IMR-90 (cell line): Measurements from ENCODE around the gene FRAS1.

Source experiments
- CHD1 ChIP-seq: IDR thresholded peaks from 2 replicates; pipeline ENCODE4 v1.6.1; 2012; ENCODE audit warnings: low read depth, low read length, improper control_type of control experiment
- FOS ChIP-seq: fragments of 150-350 bp; IDR thresholded peaks from 2 replicates; pipeline ENCODE4 v1.6.1; 2016; ENCODE audit warnings: low read depth, low read length
- POLR2A ChIP-seq: IDR thresholded peaks from 2 replicates; pipeline ENCODE4 v1.6.1; 2012; ENCODE audit warnings: mild to moderate bottlenecking, low read depth, low read length
- RAD21 ChIP-seq: IDR thresholded peaks from 2 replicates; pipeline ENCODE4 v1.6.1; 2012; ENCODE audit warnings: low read length, improper control_type of control experiment
- RCOR1 ChIP-seq: IDR thresholded peaks from 2 replicates; pipeline ENCODE4 v1.6.1; 2012; ENCODE audit warnings: mild to moderate bottlenecking, low read length, improper control_type of control experiment; ENCODE audit not compliant: insufficient replicate concordance
- RFX5 ChIP-seq: IDR thresholded peaks from 2 replicates; pipeline ENCODE4 v1.8.0; 2012; ENCODE audit warnings: low read depth, mild to moderate bottlenecking, low read length, moderate library complexity
- TF ChIP-seq, protein P1 (sequence below): conservative IDR thresholded peaks from 2 replicates; pipeline ENCODE4 v1.5.1; 2012; ENCODE audit warnings: mild to moderate bottlenecking, low read depth, low read length, improper control_type of control experiment

DNA sequence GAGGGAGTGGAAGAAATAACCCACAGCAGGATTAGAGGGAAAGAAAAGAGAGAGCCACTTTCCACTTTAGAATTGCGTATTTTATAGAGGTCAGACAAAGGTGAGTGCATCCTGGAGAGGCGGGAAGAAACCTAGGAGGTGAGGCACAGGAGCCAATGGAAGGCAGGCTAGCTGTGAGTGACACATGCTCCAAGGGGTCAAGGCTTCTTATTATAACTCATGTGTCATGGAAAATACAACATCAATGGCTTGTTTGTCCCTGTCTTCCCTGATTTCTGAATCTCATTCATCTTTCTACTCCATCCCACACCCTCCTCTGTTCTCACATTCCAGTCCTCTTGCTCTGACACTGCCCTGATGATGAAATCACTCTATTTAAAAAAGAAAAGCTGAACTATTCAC lies 508.8 kb downstream of the FRAS1 start:
- TF ChIP-seq, protein P1, sequence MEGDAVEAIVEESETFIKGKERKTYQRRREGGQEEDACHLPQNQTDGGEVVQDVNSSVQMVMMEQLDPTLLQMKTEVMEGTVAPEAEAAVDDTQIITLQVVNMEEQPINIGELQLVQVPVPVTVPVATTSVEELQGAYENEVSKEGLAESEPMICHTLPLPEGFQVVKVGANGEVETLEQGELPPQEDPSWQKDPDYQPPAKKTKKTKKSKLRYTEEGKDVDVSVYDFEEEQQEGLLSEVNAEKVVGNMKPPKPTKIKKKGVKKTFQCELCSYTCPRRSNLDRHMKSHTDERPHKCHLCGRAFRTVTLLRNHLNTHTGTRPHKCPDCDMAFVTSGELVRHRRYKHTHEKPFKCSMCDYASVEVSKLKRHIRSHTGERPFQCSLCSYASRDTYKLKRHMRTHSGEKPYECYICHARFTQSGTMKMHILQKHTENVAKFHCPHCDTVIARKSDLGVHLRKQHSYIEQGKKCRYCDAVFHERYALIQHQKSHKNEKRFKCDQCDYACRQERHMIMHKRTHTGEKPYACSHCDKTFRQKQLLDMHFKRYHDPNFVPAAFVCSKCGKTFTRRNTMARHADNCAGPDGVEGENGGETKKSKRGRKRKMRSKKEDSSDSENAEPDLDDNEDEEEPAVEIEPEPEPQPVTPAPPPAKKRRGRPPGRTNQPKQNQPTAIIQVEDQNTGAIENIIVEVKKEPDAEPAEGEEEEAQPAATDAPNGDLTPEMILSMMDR = no peak
- TF ChIP-seq FOS (no peak), POLR2A (no peak), RFX5 (no peak), RCOR1 (no peak), CHD1 (no peak), RAD21 (no peak)
